PC-3 (cell line): Measurements from ENCODE around the gene FGF6. TPM values are rescaled to one million over a fixed set of nuclear protein-coding genes. Genes with fewer than 3 reads are reported as not detected.
A peak's percentile ranks its signal among the peaks of the same experiment; 100 is the strongest.

ENCODE experiments used
- ATAC-seq: fragments of 200-7000 bp; cut with Tn5 transposase; 2 replicates; pipeline ENCODE4 v1.9.1; 2020; ENCODE audit warnings: mild to moderate bottlenecking, moderate library complexity
- BruUV-seq: library from RNA; stranded (reverse); fragments of 400-500 nt; replicated peaks from 2 replicates; lab custom pipeline; 2021; lab: Mats Ljungman, UMichigan
- CTCF ChIA-PET: fragments of 300-600 bp; sonication (Branson Sonifier 250); formaldehyde crosslinking; loops from one replicate; lab custom pipeline; 2022; ENCODE audit warnings: antibody characterized with exemption; lab: Charles Lee
- POLR2A ChIA-PET: fragments of 300-600 bp; sonication (Branson Sonifier 250); formaldehyde crosslinking; loops from one replicate; lab custom pipeline; 2022; ENCODE audit warnings: antibody characterized with exemption; ENCODE audit not compliant: unreplicated experiment; lab: Charles Lee
- DNase-seq: peaks from one replicate; pipeline ENCODE4 v3.0.0-alpha.2; 2015
- H2AFZ ChIP-seq: fragments of 300-600 bp; sonication (generic); 2 replicates; pipeline ENCODE4 v1.6.0; 2016; ENCODE audit warnings: antibody characterized with exemption, low read length
- H3F3A ChIP-seq: fragments of 300-600 bp; sonication (generic); one replicate; pipeline ENCODE4 v1.6.0; 2017; ENCODE audit warnings: antibody characterized with exemption, low read length, control low read depth, mild to moderate bottlenecking; ENCODE audit not compliant: unreplicated experiment
- H3K27ac ChIP-seq: fragments of 300-600 bp; sonication (generic); 2 replicates; pipeline ENCODE4 v1.5.1; 2016; ENCODE audit warnings: mild to moderate bottlenecking, low read length
- H3K27me3 ChIP-seq: fragments of 300-600 bp; sonication (generic); 2 replicates; pipeline ENCODE4 v1.6.1; 2016; ENCODE audit warnings: low read length, mixed read lengths
- H3K36me3 ChIP-seq: fragments of 300-600 bp; sonication (generic); 2 replicates; pipeline ENCODE4 v1.6.1; 2016; ENCODE audit warnings: low read depth, mixed run types, low read length, mixed read lengths
- H3K4me1 ChIP-seq: fragments of 300-600 bp; sonication (generic); 2 replicates; pipeline ENCODE4 v1.5.1; 2016; ENCODE audit warnings: low read length; ENCODE audit not compliant: insufficient read depth
- H3K4me2 ChIP-seq: fragments of 300-600 bp; sonication (generic); 2 replicates; pipeline ENCODE4 v1.6.0; 2016; ENCODE audit warnings: low read length
- H3K4me3 ChIP-seq: fragments of 300-600 bp; sonication (generic); 2 replicates; pipeline ENCODE4 v1.5.1; 2016; ENCODE audit warnings: mild to moderate bottlenecking, low read length, mixed read lengths
- H3K79me2 ChIP-seq: fragments of 300-600 bp; sonication (generic); 2 replicates; pipeline ENCODE4 v1.6.1; 2017; ENCODE audit warnings: low read length, mixed read lengths
- H3K9ac ChIP-seq: fragments of 300-600 bp; sonication (generic); 2 replicates; pipeline ENCODE4 v1.6.0; 2016; ENCODE audit warnings: mild to moderate bottlenecking, low read length
- H3K9me2 ChIP-seq: fragments of 300-600 bp; sonication (generic); replicated peaks from 2 replicates; pipeline ENCODE4 v1.6.1; 2016; ENCODE audit warnings: mixed run types, low read length, mixed read lengths
- H3K9me3 ChIP-seq: fragments of 300-600 bp; sonication (generic); 2 replicates; pipeline ENCODE4 v1.6.1; 2016; ENCODE audit warnings: low read length, mixed read lengths
- H4K20me1 ChIP-seq: fragments of 300-600 bp; sonication (generic); 2 replicates; pipeline ENCODE4 v1.6.1; 2016; ENCODE audit warnings: low read length, mixed read lengths
- EZH2 ChIP-seq: fragments of 300-600 bp; sonication (generic); IDR thresholded peaks from one replicate; pipeline ENCODE4 v1.6.1; 2017; ENCODE audit warnings: antibody characterized with exemption, mild to moderate bottlenecking, low read length; ENCODE audit not compliant: unreplicated experiment
- EZH2phosphoT487 ChIP-seq: fragments of 300-600 bp; sonication (generic); IDR thresholded peaks from 2 replicates; pipeline ENCODE4 v1.6.1; 2018; ENCODE audit warnings: mild to moderate bottlenecking, antibody characterized with exemption, low read length, borderline replicate concordance
- intact Hi-C: fragments of 100-400 bp; cut with micrococcal nuclease; formaldehyde crosslinking; loops from 2 replicates; pipeline ENCODE4 v1.9.0; 2023
- total RNA-seq: library from RNA; depleted of rRNA; stranded (reverse); fragments of >200 nt; gene quantifications from 2 replicates; pipeline ENCODE4 v1.2.3, GENCODE V29; 2014
- TF ChIP-seq, protein P1 (sequence below): fragments of 300-600 bp; sonication (generic); conservative IDR thresholded peaks from 2 replicates; pipeline ENCODE4 v1.5.1; 2017; ENCODE audit warnings: antibody characterized with exemption, low read depth, mild to moderate bottlenecking, low read length

FGF6 gene
- total RNA-seq, 1 experiment from 2014 or later, result not detected

DNA sequence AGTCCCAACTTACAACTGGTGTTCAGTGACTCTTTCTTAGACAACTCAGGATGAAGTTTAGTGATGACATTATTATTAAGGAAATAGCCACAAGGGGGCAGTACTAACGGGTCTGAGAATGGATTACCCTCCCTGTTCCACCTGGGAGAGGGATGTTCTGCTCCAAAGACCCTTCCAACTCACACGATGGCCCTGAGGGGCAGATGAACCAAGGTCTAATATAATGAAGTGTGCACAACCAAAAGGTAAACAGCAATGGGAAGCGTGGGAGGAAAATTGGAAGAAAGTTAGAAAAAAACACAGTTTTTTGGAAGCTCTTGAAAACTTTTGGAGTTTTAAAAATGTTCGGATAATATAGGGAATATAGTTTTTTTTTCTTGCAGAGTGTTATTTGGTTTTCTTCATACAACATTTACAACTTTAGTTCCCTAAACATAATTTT is 24.0 kb downstream of the FGF6 start:
- Histone ChIP-seq H3K4me3 (no peak overlapping the region), H3K4me1 (no peaks in the 10 kb centered on the region), H3K36me3 (no peaks in the 10 kb centered on the region), H3K9ac (no peak overlapping the region), H3F3A (no peaks in the 10 kb centered on the region), H3K9me3 (no peaks in the 10 kb centered on the region), H4K20me1 (no peaks in the 10 kb centered on the region), H3K27ac (no peak overlapping the region), H3K79me2 (no peaks in the 10 kb centered on the region), H3K9me2 (no peaks in the 10 kb centered on the region), H3K27me3 (peaks cover 23% of the 10 kb centered on the region), H3K4me2 (no peak overlapping the region), H2AFZ (no peak overlapping the region)
- peak; percentile 62 for DNase-seq
- TF ChIP-seq, protein P1, sequence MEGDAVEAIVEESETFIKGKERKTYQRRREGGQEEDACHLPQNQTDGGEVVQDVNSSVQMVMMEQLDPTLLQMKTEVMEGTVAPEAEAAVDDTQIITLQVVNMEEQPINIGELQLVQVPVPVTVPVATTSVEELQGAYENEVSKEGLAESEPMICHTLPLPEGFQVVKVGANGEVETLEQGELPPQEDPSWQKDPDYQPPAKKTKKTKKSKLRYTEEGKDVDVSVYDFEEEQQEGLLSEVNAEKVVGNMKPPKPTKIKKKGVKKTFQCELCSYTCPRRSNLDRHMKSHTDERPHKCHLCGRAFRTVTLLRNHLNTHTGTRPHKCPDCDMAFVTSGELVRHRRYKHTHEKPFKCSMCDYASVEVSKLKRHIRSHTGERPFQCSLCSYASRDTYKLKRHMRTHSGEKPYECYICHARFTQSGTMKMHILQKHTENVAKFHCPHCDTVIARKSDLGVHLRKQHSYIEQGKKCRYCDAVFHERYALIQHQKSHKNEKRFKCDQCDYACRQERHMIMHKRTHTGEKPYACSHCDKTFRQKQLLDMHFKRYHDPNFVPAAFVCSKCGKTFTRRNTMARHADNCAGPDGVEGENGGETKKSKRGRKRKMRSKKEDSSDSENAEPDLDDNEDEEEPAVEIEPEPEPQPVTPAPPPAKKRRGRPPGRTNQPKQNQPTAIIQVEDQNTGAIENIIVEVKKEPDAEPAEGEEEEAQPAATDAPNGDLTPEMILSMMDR, result peak; percentile 69
- TF ChIP-seq EZH2, result no peak
- POLR2A ChIA-PET, result no interaction called here
- ATAC-seq, result peak; percentile 54
- BruUV-seq, result no TSS peak
- intact Hi-C loops, result loop anchor here (1.0 to 5.0 kb wide), 2 partner anchors 106 to 114 kb away; no protein-coding TSS in a partner anchor
- CTCF ChIA-PET, result no interaction called here

DNA sequence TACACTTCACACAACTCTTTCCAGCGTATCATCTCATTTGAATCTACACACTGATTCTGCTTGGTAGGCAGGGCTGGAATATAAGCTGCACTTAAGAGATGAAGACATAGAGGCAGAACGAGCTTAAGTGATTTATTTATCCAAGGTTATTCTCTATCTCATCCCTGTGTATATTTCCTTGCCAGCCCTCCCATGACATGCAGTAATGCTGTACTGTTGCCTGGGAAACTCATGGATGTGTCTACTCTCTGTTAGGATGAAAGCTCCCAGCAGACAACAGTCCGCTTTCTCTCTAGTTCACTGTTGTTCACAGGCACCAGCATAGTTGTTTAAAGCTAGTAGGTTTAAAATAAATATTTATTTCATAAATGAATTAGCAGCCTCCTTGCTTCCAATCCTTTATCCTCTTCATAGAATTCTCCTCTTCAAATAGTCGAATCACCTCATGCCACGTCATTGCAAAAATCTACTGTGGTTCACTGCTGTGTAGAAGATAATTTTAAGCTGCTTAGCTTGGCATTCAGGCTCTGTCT is 25.4 kb downstream of the FGF6 start:
- H3F3A ChIP-seq, result no peaks in the 10 kb centered on the region
- ChIA-PET CTCF (no interaction called here), POLR2A (no interaction called here)
- H3K9me2 ChIP-seq, result no peaks in the 10 kb centered on the region
- no peaks in the 10 kb centered on the region for H3K9me3 ChIP-seq
- no peak for DNase-seq
- no peak overlapping the region for H3K4me3 ChIP-seq
- ATAC-seq, result no peak
- H3K4me1 ChIP-seq, result no peaks in the 10 kb centered on the region
- BruUV-seq, result no TSS peak
- TF ChIP-seq EZH2 (no peak), EZH2phosphoT487 (no peak)
- TF ChIP-seq, protein P1, result no peak
- H3K79me2 ChIP-seq, result no peaks in the 10 kb centered on the region
- no peak overlapping the region for H3K4me2 ChIP-seq
- intact Hi-C loops, result loop anchor here (5.0 kb wide), 1 partner anchor 113 kb away; no protein-coding TSS in a partner anchor
- no peaks in the 10 kb centered on the region for H3K36me3 ChIP-seq
- no peak overlapping the region for H3K9ac ChIP-seq
- peaks cover 34% of the 10 kb centered on the region for H3K27me3 ChIP-seq
- no peaks in the 10 kb centered on the region for H4K20me1 ChIP-seq
- no peak overlapping the region for H3K27ac ChIP-seq
- no peak overlapping the region for H2AFZ ChIP-seq

DNA sequence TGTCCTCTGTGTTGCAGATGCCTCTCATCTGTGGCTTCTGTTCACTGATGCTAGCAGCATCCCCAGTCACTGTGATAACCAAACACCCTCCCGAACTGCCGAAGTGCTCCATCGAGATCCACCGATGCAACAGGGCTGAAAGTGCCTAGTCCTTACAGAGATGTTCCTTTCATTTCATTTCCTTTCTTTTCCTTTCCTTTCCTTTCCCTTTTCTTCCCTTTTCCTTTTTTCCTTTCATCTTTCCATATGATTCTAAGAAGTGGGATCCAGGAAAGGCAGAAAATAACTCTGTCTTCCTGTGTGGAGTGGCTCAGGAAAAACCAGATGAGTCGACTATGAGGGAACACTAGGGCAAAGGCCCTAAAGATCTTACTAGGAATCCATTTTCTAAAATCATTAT is 26.7 kb downstream of the FGF6 start:
- Histone ChIP-seq H3K9me2 (no peaks in the 10 kb centered on the region), H3K9me3 (no peaks in the 10 kb centered on the region), H3K4me2 (no peak overlapping the region), H2AFZ (no peak overlapping the region), H4K20me1 (no peaks in the 10 kb centered on the region), H3K27ac (no peak overlapping the region), H3K79me2 (no peaks in the 10 kb centered on the region), H3K9ac (no peak overlapping the region), H3K36me3 (no peaks in the 10 kb centered on the region), H3K4me3 (no peak overlapping the region), H3K27me3 (peaks cover 46% of the 10 kb centered on the region), H3F3A (no peaks in the 10 kb centered on the region), H3K4me1 (no peaks in the 10 kb centered on the region)
- ATAC-seq (no peak), DNase-seq (no peak)
- ChIA-PET CTCF (no interaction called here), POLR2A (no interaction called here)
- TF ChIP-seq, protein P1, result no peak
- TF ChIP-seq EZH2phosphoT487 (no peak), EZH2 (no peak)
- intact Hi-C loops, result no loop called here
- no TSS peak for BruUV-seq
